Liver (tissue), 3 donors: Measurements from ENCODE around the gene CD300H.

Experiments used
- EGR1 ChIP-seq, 2 donors: IDR thresholded peaks; 2 replicates each; pipeline ENCODE4 v1.6.1; 2016 to 2018; ENCODE audit warnings: antibody characterized with exemption in 2 of 2, low read depth in 2 of 2
- FOXA1 ChIP-seq: IDR thresholded peaks from 2 replicates; pipeline ENCODE4 v1.6.1; 2016; ENCODE audit warnings: antibody characterized with exemption
- GABPA ChIP-seq, 2 donors: IDR thresholded peaks in 1 of 2; conservative IDR thresholded peaks in 1 of 2; 2 replicates each; pipeline ENCODE4 v1.6.1; 2016; ENCODE audit warnings: antibody characterized with exemption in 2 of 2, mild to moderate bottlenecking in 1 of 2, moderate library complexity in 1 of 2
- JUND ChIP-seq, 2 donors: IDR thresholded peaks; 2 replicates each; pipeline ENCODE4 v1.6.1; 2016; ENCODE audit warnings: antibody characterized with exemption in 2 of 2
- RAD21 ChIP-seq, 2 donors: IDR thresholded peaks; 2 replicates each; pipeline ENCODE4 v1.6.1; 2016; ENCODE audit warnings: antibody characterized with exemption in 2 of 2, mild to moderate bottlenecking in 2 of 2
- SP1 ChIP-seq: IDR thresholded peaks from 2 replicates; pipeline ENCODE4 v1.6.1; 2018; ENCODE audit warnings: antibody characterized with exemption, mild to moderate bottlenecking
- TAF1 ChIP-seq: conservative IDR thresholded peaks from 2 replicates; pipeline ENCODE4 v1.6.1; 2016; ENCODE audit warnings: antibody characterized with exemption, mild to moderate bottlenecking
- YY1 ChIP-seq: IDR thresholded peaks from 2 replicates; pipeline ENCODE4 v1.6.1; 2016; ENCODE audit warnings: antibody characterized with exemption, mild to moderate bottlenecking
- TF ChIP-seq, protein P1 (sequence below): fragments of 150-350 bp; IDR thresholded peaks from 2 replicates; pipeline ENCODE4 v1.5.1; 2017; ENCODE audit warnings: improper control_type of control experiment, low read depth, low read length; ENCODE audit not compliant: missing input control
- TF ChIP-seq, protein P2 (sequence below): IDR thresholded peaks from 2 replicates; pipeline ENCODE4 v1.6.1; 2016; ENCODE audit warnings: antibody characterized with exemption
- TF ChIP-seq, protein P3 (sequence below): IDR thresholded peaks from 2 replicates; pipeline ENCODE4 v1.6.1; 2016; ENCODE audit warnings: antibody characterized with exemption
- TF ChIP-seq, protein P4 (sequence below): IDR thresholded peaks from 2 replicates; pipeline ENCODE4 v1.6.1; 2016; ENCODE audit warnings: antibody characterized with exemption, mild to moderate bottlenecking
- donor health status: healthy.
- donor health status: healthy.

DNA sequence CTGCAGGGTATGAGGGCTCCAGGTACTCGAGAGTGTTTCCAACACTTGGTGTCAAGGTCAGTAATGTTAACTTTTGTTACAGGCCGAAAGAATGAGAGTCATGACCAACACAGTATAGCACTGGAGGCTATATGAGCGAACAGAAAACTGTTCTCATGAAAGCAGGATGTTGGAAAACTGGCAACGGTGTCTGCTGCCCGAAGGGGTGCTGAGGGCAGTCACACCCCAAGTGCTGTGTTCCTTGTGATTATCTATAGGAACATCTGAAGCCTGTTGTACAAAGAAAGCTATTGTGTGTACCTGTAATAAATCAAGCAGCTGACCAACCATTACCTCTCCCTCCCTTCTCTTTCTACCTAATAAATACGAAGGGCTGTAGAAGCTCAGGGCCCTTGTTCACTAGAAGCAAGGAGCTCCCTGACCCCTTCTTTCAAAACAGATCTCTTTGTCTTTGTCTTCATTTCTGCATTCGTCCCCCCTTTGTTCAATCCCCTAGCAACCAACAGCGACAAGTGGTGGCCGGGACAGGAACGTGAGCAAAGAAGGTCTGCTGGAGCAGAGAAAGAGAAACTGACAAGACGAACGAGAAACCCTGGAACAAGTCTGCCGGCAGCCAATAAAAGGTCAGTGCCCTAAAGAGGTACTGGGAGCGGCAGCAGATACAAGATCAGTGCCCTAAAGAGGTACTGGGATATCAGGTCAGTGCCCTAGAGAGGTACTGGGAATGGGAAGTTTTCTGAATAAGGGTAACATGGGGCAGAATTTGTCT, 17.2 kb upstream of the CD300H start:
- TF ChIP-seq, protein P1, sequence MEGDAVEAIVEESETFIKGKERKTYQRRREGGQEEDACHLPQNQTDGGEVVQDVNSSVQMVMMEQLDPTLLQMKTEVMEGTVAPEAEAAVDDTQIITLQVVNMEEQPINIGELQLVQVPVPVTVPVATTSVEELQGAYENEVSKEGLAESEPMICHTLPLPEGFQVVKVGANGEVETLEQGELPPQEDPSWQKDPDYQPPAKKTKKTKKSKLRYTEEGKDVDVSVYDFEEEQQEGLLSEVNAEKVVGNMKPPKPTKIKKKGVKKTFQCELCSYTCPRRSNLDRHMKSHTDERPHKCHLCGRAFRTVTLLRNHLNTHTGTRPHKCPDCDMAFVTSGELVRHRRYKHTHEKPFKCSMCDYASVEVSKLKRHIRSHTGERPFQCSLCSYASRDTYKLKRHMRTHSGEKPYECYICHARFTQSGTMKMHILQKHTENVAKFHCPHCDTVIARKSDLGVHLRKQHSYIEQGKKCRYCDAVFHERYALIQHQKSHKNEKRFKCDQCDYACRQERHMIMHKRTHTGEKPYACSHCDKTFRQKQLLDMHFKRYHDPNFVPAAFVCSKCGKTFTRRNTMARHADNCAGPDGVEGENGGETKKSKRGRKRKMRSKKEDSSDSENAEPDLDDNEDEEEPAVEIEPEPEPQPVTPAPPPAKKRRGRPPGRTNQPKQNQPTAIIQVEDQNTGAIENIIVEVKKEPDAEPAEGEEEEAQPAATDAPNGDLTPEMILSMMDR, result no peak
- TF ChIP-seq SP1, result no peak
- no peak for TF ChIP-seq FOXA1
- TF ChIP-seq, protein P2, sequence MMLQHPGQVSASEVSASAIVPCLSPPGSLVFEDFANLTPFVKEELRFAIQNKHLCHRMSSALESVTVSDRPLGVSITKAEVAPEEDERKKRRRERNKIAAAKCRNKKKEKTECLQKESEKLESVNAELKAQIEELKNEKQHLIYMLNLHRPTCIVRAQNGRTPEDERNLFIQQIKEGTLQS, result no peak
- no peak for TF ChIP-seq YY1
- TF ChIP-seq, protein P3, sequence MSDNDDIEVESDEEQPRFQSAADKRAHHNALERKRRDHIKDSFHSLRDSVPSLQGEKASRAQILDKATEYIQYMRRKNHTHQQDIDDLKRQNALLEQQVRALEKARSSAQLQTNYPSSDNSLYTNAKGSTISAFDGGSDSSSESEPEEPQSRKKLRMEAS, result no peak
- TF ChIP-seq GABPA (IDR thresholded peaks at IDR 0.05 in 1 of 2, conservative IDR thresholded peaks at IDR 0.05 in 1 of 2), result no peak
- no peak for TF ChIP-seq TAF1
- TF ChIP-seq EGR1 (IDR thresholded peaks at IDR 0.05; ENCODE audit: low read depth in 2 of 2), result no peak
- TF ChIP-seq RAD21 (IDR thresholded peaks at IDR 0.05), result no peak
- TF ChIP-seq JUND (IDR thresholded peaks at IDR 0.05), result no peak
- TF ChIP-seq, protein P4, sequence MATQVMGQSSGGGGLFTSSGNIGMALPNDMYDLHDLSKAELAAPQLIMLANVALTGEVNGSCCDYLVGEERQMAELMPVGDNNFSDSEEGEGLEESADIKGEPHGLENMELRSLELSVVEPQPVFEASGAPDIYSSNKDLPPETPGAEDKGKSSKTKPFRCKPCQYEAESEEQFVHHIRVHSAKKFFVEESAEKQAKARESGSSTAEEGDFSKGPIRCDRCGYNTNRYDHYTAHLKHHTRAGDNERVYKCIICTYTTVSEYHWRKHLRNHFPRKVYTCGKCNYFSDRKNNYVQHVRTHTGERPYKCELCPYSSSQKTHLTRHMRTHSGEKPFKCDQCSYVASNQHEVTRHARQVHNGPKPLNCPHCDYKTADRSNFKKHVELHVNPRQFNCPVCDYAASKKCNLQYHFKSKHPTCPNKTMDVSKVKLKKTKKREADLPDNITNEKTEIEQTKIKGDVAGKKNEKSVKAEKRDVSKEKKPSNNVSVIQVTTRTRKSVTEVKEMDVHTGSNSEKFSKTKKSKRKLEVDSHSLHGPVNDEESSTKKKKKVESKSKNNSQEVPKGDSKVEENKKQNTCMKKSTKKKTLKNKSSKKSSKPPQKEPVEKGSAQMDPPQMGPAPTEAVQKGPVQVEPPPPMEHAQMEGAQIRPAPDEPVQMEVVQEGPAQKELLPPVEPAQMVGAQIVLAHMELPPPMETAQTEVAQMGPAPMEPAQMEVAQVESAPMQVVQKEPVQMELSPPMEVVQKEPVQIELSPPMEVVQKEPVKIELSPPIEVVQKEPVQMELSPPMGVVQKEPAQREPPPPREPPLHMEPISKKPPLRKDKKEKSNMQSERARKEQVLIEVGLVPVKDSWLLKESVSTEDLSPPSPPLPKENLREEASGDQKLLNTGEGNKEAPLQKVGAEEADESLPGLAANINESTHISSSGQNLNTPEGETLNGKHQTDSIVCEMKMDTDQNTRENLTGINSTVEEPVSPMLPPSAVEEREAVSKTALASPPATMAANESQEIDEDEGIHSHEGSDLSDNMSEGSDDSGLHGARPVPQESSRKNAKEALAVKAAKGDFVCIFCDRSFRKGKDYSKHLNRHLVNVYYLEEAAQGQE, result no peak
